NCI-H69 (cell line): ENCODE results near the gene WBP2.
"Not testable (repeated sequence)": the region's sequence is repeated elsewhere in the genome, so short reads cannot be mapped to it uniquely, and the experiment has no call there.

Experiments
- DNase-seq: peaks from one replicate; lab custom pipeline; 2025; lab: John Stamatoyannopoulos, UW

The WBP2 gene

GRCh38 chr17:75865404-75866188 is 10.5 kb upstream of the WBP2 start:
- not testable (repeated sequence) for DNase-seq

GRCh38 chr17:75864887-75865286 is 9.8 kb upstream of the WBP2 start:
- DNase-seq = not testable (repeated sequence)

GRCh38 chr17:75864448-75864871 is 9.3 kb upstream of the WBP2 start:
- peak; percentile 58 for DNase-seq

GRCh38 chr17:75861927-75862317 is 6.8 kb upstream of the WBP2 start:
- DNase-seq = no peak

- not testable (repeated sequence) for DNase-seq
Measured at GRCh38 chr17:75859358-75859757, 4.2 kb upstream of the WBP2 start.

GRCh38 chr17:75856062-75856756 is 1.1 kb upstream of the WBP2 start:
- DNase-seq = peak; percentile 65

GRCh38 chr17:75854881-75855309 is 240 bp downstream of the WBP2 start:
- DNase-seq = no peak

- DNase-seq = no peak
Measured at GRCh38 chr17:75854101-75854748, 910 bp downstream of the WBP2 start.

- no peak for DNase-seq
Measured at GRCh38 chr17:75853433-75853832, 1.7 kb downstream of the WBP2 start.

GRCh38 chr17:75851693-75851991 is 3.5 kb downstream of the WBP2 start:
- not testable (repeated sequence) for DNase-seq

- DNase-seq = no peak
Measured at GRCh38 chr17:75850928-75851692, 4.0 kb downstream of the WBP2 start.

- DNase-seq = no peak
Measured at GRCh38 chr17:75849724-75850123, 5.4 kb downstream of the WBP2 start.

GRCh38 chr17:75849279-75849646 is 5.9 kb downstream of the WBP2 start:
- DNase-seq = no peak

- DNase-seq = peak; percentile 74
Measured at GRCh38 chr17:75848523-75849278, 6.4 kb downstream of the WBP2 start.

- DNase-seq = no peak
Measured at GRCh38 chr17:75847614-75848522, 7.3 kb downstream of the WBP2 start.

GRCh38 chr17:75846692-75847613 is 8.2 kb downstream of the WBP2 start:
- no peak for DNase-seq

GRCh38 chr17:75845933-75846691 is 9.0 kb downstream of the WBP2 start:
- no peak for DNase-seq

- DNase-seq = peak; percentile 61
Measured at GRCh38 chr17:75845058-75845711, 9.9 kb downstream of the WBP2 start.
